Caco-2 (cell line): ENCODE measurements around the gene HIRA. TPM values are rescaled to one million over a fixed set of nuclear protein-coding genes. Genes with fewer than 3 reads are reported as not detected.
"Not testable (repeated sequence)": the region's sequence is repeated elsewhere in the genome, so short reads cannot be mapped to it uniquely, and the experiment has no call there.

Source experiments
- BruUV-seq: library from RNA; stranded (reverse); fragments of 400-500 nt; replicated peaks from 2 replicates; lab custom pipeline; 2021; lab: Mats Ljungman, UMichigan
- CTCF ChIA-PET: fragments of 300-600 bp; sonication (Branson Sonifier 250); formaldehyde crosslinking; loops from one replicate; lab custom pipeline; 2022; ENCODE audit warnings: antibody characterized with exemption; lab: Charles Lee
- POLR2A ChIA-PET: fragments of 300-600 bp; sonication (Branson Sonifier 250); formaldehyde crosslinking; loops from one replicate; lab custom pipeline; 2022; ENCODE audit warnings: antibody characterized with exemption; lab: Charles Lee
- DNase-seq, 2 experiments: peaks; one replicate each; pipeline versions ENCODE4 v3.0.0 to v3.0.0-alpha.2; 2020 to 2022
- H3K27me3 ChIP-seq: replicated peaks from 2 replicates; pipeline ENCODE4 v1.6.0; 2011; ENCODE audit warnings: low read length; ENCODE audit not compliant: control insufficient read depth, insufficient read depth
- H3K36me3 ChIP-seq: 2 replicates; pipeline ENCODE4 v1.5.1; 2011; ENCODE audit warnings: low read length; ENCODE audit not compliant: control insufficient read depth, insufficient read depth
- H3K4me1 ChIP-seq: fragments of 250-450 bp; sonication (Bioruptor Pico); 2 replicates; pipeline ENCODE4 v1.5.1; 2020; ENCODE audit warnings: mild to moderate bottlenecking
- H3K4me3 ChIP-seq: 2 replicates; pipeline ENCODE4 v1.5.1; 2011; ENCODE audit warnings: low read depth, mild to moderate bottlenecking, control low read depth, low read length
- H3K9me3 ChIP-seq: fragments of 250-450 bp; sonication (Bioruptor Pico); 2 replicates; pipeline ENCODE4 v1.5.1; 2020; ENCODE audit warnings: mild to moderate bottlenecking, moderate library complexity
- H3K27ac Mint-ChIP-seq: one replicate; pipeline ENCODE4 v1.8.0; 2022; ENCODE audit warnings: mixed read lengths; ENCODE audit not compliant: unreplicated experiment
- H3K27me3 Mint-ChIP-seq: one replicate; pipeline ENCODE4 v1.8.0; 2022; ENCODE audit warnings: mixed read lengths; ENCODE audit not compliant: insufficient read depth, unreplicated experiment
- H3K36me3 Mint-ChIP-seq: one replicate; pipeline ENCODE4 v1.8.0; 2022; ENCODE audit warnings: mild to moderate bottlenecking, mixed read lengths; ENCODE audit not compliant: insufficient read depth, unreplicated experiment
- H3K4me1 Mint-ChIP-seq: one replicate; pipeline ENCODE4 v1.8.0; 2022; ENCODE audit warnings: low read depth, mixed read lengths; ENCODE audit not compliant: unreplicated experiment
- H3K4me3 Mint-ChIP-seq: one replicate; pipeline ENCODE4 v1.8.0; 2022; ENCODE audit warnings: mild to moderate bottlenecking, moderate library complexity, mixed read lengths; ENCODE audit not compliant: unreplicated experiment
- H3K9me3 Mint-ChIP-seq: one replicate; pipeline ENCODE4 v1.8.0; 2022; ENCODE audit warnings: mixed read lengths; ENCODE audit not compliant: unreplicated experiment
- intact Hi-C: fragments of 100-400 bp; cut with micrococcal nuclease; formaldehyde crosslinking; loops from one replicate; pipeline ENCODE4 v1.10.0; 2022; ENCODE audit not compliant: unreplicated experiment
- total RNA-seq: library from RNA; stranded (reverse); gene quantifications from 2 replicates; pipeline ENCODE4 v1.2.3, GENCODE V29; 2022
- TF ChIP-seq, protein P1 (sequence below), 2 experiments: fragments of 200-600 bp in 1 of 2; IDR thresholded peaks; 1 replicate in 1 of 2; 2 replicates in 1 of 2; pipeline versions ENCODE4 v1.5.1 to v1.8.0; 2011 to 2022; ENCODE audit warnings: antibody characterized with exemption in 1 of 2, control low read depth in 1 of 2, inconsistent platforms in 1 of 2, low read depth in 1 of 2, low read length in 1 of 2, mild to moderate bottlenecking in 1 of 2, moderate library complexity in 1 of 2; ENCODE audit not compliant: insufficient read depth in 1 of 2, severe bottlenecking in 1 of 2, unreplicated experiment in 1 of 2

HIRA gene
- total RNA-seq, 1 experiment from 2014 or later, result 60.1 TPM

DNA sequence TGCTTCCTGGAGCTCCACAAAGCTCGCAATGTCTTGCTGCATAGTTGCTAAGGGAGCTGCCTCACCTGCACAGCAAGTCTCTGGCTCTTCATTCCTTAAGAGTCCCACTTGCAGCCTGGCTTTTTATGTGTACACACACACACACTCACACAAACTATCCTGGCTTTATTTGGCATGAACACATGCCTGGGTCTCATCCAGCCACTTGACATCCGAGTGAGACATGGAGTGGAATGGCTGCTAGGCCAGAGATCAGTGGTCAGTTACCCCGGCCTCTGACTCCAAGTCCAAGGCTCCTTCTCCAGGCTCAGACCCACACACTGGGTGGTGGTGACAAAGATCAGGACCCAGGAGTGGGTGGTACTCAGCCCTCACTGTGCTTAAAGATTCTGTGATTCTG lies 102.1 kb downstream of the HIRA start:
- peaks cover 10% of the 10 kb centered on the region for H3K9me3 Mint-ChIP-seq
- intact Hi-C loops, result no loop called here
- H3K4me1 Mint-ChIP-seq, result no peaks in the 10 kb centered on the region
- ChIA-PET CTCF (no interaction called here), POLR2A (no interaction called here)
- Histone ChIP-seq H3K4me1 (no peaks in the 10 kb centered on the region), H3K27me3 (no peaks in the 10 kb centered on the region), H3K9me3 (no peaks in the 10 kb centered on the region; the same call in 1 of the 2 replicates), H3K4me3 (no peak overlapping the region), H3K36me3 (peaks cover 4% of the 10 kb centered on the region)
- H3K27ac Mint-ChIP-seq, result no peak overlapping the region
- H3K36me3 Mint-ChIP-seq, result peaks cover 66% of the 10 kb centered on the region
- H3K27me3 Mint-ChIP-seq, result no peaks in the 10 kb centered on the region
- TF ChIP-seq, protein P1, sequence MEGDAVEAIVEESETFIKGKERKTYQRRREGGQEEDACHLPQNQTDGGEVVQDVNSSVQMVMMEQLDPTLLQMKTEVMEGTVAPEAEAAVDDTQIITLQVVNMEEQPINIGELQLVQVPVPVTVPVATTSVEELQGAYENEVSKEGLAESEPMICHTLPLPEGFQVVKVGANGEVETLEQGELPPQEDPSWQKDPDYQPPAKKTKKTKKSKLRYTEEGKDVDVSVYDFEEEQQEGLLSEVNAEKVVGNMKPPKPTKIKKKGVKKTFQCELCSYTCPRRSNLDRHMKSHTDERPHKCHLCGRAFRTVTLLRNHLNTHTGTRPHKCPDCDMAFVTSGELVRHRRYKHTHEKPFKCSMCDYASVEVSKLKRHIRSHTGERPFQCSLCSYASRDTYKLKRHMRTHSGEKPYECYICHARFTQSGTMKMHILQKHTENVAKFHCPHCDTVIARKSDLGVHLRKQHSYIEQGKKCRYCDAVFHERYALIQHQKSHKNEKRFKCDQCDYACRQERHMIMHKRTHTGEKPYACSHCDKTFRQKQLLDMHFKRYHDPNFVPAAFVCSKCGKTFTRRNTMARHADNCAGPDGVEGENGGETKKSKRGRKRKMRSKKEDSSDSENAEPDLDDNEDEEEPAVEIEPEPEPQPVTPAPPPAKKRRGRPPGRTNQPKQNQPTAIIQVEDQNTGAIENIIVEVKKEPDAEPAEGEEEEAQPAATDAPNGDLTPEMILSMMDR (IDR thresholded peaks at IDR 0.05; ENCODE audit: insufficient read depth in 1 of 2, low read depth in 1 of 2, low read length in 1 of 2, severe bottlenecking in 1 of 2, unreplicated experiment in 1 of 2), result no peak
- no peak for DNase-seq
- H3K4me3 Mint-ChIP-seq, result no peak overlapping the region
- BruUV-seq, result no TSS peak

DNA sequence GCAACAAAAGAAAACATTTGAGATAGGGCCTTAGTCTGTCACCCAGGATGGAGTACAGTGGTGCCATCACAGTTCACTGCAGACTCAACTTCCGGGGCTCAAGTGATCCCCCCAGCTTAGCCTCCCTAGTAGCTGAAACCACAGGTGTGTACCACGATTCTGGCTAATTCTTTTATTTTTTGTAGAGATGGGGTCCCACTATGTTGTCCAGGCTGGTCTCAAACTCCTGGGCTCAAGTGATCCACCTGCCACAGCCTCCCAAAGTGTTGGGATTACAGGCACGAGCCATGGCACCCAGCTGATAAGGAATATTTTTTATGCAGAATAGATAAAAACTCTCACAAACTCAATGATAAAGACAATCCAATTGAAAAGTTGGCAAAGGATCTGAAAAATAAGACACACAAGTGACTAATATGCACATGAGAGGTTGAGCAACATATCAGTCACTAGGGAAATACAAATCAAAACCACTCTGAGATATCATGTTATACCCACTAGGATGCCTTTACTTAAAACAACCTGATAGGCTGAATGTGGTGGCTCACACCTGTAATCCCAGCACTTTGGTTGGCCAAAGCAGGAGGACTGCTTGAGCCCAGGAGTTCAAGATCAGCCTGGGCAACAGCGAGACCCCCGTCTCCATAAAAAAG lies 106.1 kb downstream of the HIRA start:
- POLR2A ChIA-PET, result no interaction called here
- Mint-ChIP-seq H3K4me3 (no peak overlapping the region), H3K27ac (no peak overlapping the region), H3K4me1 (no peaks in the 10 kb centered on the region), H3K36me3 (peaks cover 29% of the 10 kb centered on the region), H3K9me3 (peaks cover 9% of the 10 kb centered on the region), H3K27me3 (no peaks in the 10 kb centered on the region)
- Histone ChIP-seq H3K4me3 (no peak overlapping the region), H3K36me3 (no peaks in the 10 kb centered on the region; the same call in 1 of the 2 replicates), H3K9me3 (no peaks in the 10 kb centered on the region), H3K4me1 (no peaks in the 10 kb centered on the region), H3K27me3 (no peaks in the 10 kb centered on the region)
- BruUV-seq, result no TSS peak
- DNase-seq, result no peak
- TF ChIP-seq, protein P1 (IDR thresholded peaks at IDR 0.05; ENCODE audit: insufficient read depth in 1 of 2, low read depth in 1 of 2, low read length in 1 of 2, severe bottlenecking in 1 of 2, unreplicated experiment in 1 of 2), result no peak
- intact Hi-C loops, result no loop called here
- CTCF ChIA-PET, result no interaction called here

DNA sequence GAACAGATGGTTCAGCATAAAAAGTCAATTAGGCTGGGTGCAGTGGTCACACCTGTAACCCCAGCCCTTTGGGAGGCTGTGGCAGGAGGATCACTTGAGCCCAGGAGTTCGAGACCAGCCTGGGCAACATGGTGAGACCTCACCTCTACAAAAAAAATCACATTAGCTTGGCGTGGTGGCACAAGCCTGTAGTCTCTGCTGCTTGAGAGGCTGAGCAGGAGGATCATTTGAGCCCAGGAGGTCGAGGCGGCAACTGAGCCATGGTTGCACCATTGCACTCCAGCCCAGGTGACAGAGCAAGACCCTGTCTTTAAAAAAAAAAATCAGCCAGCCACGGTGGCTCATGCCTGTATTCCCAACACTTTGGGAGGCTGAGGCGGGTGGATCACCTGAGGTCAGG lies 108.1 kb downstream of the HIRA start:
- H3K27me3 ChIP-seq, H3K36me3 ChIP-seq, H3K4me3 ChIP-seq, H3K27me3 Mint-ChIP-seq, CTCF ChIA-PET, BruUV-seq, H3K4me1 Mint-ChIP-seq, H3K4me1 ChIP-seq, H3K4me3 Mint-ChIP-seq, intact Hi-C loops, DNase-seq, H3K36me3 Mint-ChIP-seq, POLR2A ChIA-PET, H3K27ac Mint-ChIP-seq: not testable (repeated sequence)
- peaks cover 11% of the 10 kb centered on the region for H3K9me3 ChIP-seq
- H3K9me3 Mint-ChIP-seq, result peaks cover 29% of the 10 kb centered on the region
